Measurements from ENCODE around the gene MYH14.

Gene MYH14

DNA sequence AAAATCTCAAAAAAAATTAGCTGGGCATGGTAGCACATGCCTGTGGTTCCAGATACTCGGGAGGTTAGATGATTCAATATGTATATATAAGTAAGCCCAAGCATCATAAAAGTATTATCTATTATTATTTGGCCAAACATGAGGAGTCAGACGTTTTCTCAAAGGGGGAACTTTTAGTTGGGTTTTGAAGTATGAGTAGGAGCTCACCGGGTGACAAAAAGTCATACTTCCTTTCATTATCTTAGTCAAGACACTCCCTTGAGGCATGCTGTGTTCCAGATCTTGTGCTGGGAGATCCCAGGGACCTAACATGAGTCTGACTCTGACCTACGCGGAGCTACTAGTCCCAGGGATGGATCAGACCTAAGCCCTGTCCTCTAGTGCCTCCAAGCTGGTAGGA, 8.2 kb upstream of the MYH14 start:
- DNase-seq: no peak

GRCh38 chr19:50196322-50196932, 7.0 kb upstream of the MYH14 start:
- DNase-seq: no peak

DNA sequence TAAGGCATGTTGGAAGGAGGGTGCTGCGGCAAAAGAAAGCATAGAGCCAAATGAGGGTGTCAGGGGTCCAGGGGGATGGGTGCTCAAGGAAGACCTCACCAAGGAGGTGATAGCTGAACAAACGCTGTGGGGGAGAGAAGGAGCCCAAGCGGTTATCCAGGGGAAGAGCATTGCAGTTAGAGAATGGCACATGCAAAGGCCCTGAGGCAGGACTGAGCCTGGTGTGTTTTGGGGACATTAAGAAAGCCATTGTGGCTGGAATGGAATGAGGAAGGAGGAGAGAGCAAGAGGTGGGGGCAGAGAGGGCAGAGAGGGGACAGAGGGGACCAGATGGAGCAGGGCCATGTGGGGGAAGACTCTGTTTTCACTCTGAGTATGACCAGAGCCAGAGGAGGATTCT, 6.1 kb upstream of the MYH14 start:
- no peak for DNase-seq

GRCh38 chr19:50198431-50199258, 4.8 kb upstream of the MYH14 start:
- DNase-seq: no peak

DNA sequence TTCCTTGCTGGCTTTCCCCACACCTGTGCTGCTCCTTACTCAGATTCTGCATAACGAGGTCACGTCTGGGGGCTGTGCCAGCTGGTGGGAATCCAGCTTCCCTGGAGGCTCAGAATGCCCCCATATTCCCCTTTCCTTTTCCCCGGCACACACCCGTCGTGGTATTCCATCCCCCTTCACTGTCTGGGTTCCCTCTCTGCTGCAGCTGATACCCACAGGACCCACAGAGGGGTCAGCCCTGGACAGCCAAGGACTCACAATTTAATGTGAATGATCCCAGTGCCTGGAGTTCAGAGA, 4.2 kb upstream of the MYH14 start:
- DNase-seq: no peak

DNA sequence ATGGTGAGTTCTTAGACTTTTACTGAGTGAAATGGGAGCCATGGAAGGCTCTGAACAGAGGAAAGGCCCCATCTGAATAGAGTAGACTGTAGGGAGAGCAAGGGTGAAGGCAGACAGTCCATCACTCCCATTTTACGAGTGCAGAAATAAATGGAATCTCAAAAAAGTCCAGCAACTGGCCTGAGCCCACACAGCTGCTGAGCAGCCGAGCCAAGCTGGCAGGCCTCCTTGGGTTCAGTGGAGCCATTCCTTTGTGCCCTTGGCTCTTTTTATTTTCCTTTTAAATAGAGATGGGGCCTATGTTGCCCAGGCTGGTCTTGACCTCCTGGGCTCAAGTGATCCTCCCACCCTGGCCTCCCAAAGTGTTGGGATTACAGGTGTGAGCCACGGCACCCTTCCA, 1.0 kb upstream of the MYH14 start:
- DNase-seq: no peak

- DNase-seq: no peak
These were observed 501 bp upstream of the MYH14 start for GRCh38 chr19:50202962-50203280.

GRCh38 chr19:50204081-50204428, 633 bp downstream of the MYH14 start:
- DNase-seq: no peak

DNA sequence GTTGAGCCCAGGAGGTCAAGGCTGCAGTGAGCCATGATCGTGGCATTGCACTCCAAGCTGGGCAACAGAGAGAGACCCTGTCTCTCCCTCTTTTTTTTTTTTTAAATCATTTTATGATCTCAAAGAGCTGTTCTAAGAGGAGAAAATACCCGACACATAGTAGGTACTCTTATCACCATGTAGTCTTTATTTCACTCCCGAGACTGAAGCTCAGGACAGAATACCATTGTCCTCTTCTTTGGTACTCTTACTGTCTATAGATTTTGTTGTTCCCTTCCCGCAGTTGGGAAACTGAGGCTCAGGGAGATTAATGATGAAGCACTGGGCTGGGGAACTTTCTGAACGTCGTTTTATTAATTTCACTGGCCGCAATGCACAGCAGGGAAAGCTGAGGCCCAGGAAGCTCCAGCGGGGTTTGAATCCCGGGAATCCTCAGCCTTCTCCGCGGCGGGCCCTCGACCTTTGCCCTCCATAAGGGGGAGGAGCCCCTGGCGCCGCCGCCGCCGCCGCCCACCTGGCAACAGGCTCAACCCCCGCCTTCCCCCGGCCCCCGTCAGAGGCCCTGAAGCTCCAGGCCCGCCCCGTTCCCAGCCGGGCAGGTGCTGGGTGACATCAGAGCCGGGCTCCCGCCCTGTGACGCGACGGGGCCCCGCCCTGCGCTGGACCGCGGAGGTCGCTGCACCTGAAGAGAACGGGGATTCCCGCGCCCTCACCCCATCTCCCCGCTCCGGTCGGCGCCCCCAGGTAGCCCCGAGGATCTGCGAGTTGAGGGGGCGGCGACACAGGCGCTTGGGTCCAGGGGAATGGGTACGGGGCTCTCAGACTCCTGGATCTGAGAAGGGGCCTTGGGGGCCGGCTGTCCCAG, 1.6 kb downstream of the MYH14 start:
- DNase-seq: no peak

DNA sequence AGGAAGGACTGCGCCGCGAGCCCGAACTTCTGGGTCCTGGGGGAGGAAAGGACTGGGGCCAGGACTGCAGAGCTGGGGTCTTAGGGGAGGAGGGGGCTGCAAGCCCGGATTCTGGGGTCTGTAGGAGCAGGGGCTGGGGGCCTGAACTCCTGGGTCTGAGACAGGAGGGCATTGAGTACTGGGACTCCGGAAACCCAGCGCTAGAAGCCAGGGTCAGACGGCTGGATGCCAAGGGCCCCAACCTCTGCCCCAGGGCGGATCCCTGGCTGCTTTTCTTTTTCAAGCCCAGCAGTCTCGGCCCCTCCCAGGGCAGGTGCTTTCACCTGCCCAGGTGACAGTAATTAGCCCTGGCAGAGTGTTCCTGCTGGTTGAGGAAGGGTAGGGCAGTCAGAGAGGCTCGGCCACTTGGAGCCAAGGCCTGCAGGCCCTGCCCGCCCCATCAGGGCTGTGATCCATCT, 2.3 kb downstream of the MYH14 start:
- DNase-seq: no peak

DNA sequence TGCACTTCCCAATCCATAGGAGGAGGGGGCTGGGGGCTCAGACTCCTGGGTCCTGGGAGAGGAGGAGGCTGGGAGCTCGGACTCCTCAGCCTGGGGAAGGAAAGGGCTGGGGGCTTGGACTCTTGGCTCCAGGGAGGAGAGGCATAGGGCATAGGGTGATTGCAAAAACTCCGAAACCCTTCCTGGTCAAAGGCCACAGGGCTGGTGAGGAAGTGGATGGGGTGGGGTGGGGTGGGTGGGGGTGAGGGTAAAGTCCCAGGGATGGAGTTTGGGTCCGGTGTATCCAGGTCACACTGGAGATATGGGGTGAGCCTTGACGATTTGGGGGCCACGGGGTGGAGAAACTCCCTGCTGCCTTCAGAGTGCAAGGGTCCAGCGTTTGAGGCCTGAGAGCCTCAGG, 2.8 kb downstream of the MYH14 start:
- no peak for DNase-seq

- no peak for DNase-seq
These were observed 4.3 kb downstream of the MYH14 start for GRCh38 chr19:50207730-50208129.

GRCh38 chr19:50209131-50209530, 5.7 kb downstream of the MYH14 start:
- no peak for DNase-seq

GRCh38 chr19:50210425-50210824, 7.0 kb downstream of the MYH14 start:
- no peak for DNase-seq

DNA sequence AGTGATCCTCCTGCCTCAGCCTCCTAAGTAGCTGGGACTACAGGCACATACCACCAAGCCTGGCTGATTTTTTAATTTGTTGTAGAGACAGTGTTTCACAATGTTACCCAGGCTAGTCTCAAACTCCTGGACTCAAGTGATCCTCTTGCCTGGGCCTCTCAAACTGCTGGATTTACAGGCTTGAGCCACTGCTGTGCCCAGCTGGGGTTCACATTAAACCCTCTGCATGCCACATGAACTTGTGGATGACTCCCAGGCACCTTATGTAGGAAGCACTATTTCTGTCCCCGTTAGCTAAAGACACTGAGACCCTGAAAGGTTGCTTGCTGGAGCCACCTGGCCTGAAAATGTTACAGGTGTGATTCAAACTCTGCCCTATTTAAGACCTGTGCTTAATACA, 10.5 kb downstream of the MYH14 start:
- DNase-seq: no peak

GRCh38 chr19:50214699-50215543, 11.5 kb downstream of the MYH14 start:
- no peak for DNase-seq

DNA sequence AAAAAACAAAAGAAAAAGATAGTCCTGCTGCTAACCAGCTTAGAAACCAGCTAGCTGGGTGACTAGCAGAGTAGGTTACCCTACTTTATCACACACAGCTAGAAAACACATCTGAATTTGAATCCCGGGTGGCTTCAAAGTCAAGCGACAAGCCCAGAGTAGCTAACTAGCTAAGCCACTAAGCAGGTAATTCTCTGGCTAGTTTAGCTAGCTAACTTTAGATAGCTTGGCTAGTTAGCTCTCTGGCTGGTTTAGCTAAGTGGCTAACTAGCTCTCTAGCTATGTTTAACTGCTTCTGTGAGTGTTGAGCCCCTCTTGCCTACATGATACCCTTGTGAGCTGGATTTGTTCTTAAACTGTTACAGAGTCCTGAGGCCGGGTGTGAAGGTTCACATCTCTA, 12.4 kb downstream of the MYH14 start:
- no peak for DNase-seq

DNA sequence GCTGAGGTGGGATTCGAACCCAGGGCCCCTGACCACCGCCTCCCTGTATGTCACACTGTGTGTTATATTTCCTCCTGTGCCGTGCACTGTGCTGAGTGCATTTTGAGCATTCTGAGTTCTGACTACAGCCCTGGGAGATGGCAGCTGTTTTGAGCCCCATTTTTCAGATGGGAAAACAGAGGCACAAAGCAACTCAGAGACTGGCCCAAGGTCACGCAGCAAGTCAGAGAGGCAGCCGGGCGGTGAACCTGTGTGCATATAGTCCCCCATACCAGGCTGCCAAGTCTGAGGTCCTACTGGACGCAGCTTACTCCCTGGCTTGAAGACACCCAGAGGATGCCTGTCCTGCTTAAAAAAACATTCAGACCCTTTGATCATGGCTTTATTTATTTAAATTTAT, 17.7 kb downstream of the MYH14 start:
- DNase-seq: no peak

GRCh38 chr19:50222691-50223438, 19.4 kb downstream of the MYH14 start:
- DNase-seq: no peak

GRCh38 chr19:50223439-50223716, 20.0 kb downstream of the MYH14 start:
- DNase-seq: no peak

DNA sequence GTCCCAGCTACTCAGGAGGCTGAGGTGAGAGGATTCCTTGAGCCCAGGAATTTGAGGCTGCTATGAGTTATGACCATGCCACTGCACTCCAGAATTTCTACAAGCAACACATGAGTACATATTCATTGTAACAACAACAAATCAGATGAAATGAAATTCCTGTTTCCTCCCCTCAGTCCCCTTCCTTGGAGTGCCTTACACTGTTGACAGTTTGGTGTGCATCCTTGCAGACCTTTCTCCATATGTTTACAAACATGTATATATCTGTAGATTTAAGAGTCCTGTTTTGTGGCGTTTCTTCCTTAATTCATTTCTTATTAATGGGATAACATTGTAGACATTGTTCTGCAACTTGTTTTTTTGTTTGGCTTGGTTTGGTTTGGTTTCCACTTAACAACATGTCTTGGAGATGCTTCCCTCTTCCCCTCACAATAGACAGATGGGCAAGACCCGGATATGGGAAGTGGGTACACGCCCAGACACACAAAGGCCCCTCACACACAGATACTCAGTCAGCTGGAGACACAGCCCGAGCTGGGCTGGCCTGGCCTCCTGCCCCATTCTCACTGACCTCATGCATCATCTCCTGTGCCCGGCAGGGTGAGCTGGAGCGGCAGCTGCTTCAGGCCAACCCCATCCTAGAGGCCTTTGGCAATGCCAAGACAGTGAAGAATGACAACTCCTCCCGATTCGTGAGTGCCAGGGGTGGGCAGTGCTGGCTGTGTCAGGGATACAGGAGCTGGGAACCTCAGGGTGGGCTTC, 21.7 kb downstream of the MYH14 start:
- DNase-seq: no peak

DNA sequence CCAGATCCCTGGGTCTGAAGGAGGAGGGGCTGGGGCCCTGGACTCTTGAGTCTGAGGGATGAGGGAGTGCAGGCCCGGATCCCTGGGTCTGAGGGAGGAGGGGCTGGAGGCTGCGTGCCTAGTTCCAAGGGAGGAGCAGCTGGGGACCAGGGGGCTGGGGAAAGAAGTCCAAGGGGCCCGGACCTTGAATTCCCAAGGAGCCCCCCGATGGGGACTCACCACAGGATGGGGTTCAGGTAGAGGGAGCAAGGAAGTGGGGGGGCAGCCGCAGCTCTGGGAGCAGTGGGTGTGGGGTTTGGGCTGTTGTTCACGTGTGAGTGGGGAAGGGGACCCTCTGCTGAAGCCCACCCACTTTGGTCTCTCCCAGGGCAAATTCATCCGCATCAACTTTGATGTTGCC, 23.1 kb downstream of the MYH14 start:
- no peak for DNase-seq
